H9 (cell line): ENCODE measurements around the gene ITGB8. TPM values are rescaled to one million over a fixed set of nuclear protein-coding genes. Genes with fewer than 3 reads are reported as not detected.

ENCODE experiments used
- DNase-seq: peaks from one replicate; pipeline ENCODE4 v3.0.0-alpha.2; 2017
- H2AFZ ChIP-seq: one replicate; pipeline ENCODE4 v1.6.1; 2013; ENCODE audit warnings: mild to moderate bottlenecking, low read length, control low read depth, moderate library complexity
- H2AK5ac ChIP-seq: 2 replicates; pipeline ENCODE4 v1.6.1; 2013; ENCODE audit warnings: low read length, control low read depth, mixed read lengths; ENCODE audit not compliant: insufficient read length
- H2BK120ac ChIP-seq: one replicate; pipeline ENCODE4 v1.6.1; 2013; ENCODE audit warnings: low read depth, mild to moderate bottlenecking, low read length, control low read depth, inconsistent platforms; ENCODE audit not compliant: poor library complexity, severe bottlenecking
- H2BK12ac ChIP-seq: 2 replicates; pipeline ENCODE4 v1.6.1; 2013; ENCODE audit warnings: low read length, control low read depth, mixed read lengths, low read depth; ENCODE audit not compliant: insufficient read length
- H2BK15ac ChIP-seq: 2 replicates; pipeline ENCODE4 v1.6.1; 2013; ENCODE audit warnings: low read depth, low read length, control low read depth
- H2BK20ac ChIP-seq: one replicate; pipeline ENCODE4 v1.6.1; 2013; ENCODE audit warnings: low read depth, mild to moderate bottlenecking, low read length, control low read depth, inconsistent platforms; ENCODE audit not compliant: poor library complexity, severe bottlenecking
- H2BK5ac ChIP-seq: 2 replicates; pipeline ENCODE4 v1.6.1; 2013; ENCODE audit warnings: low read length, control low read depth, mixed read lengths; ENCODE audit not compliant: insufficient read length
- H3K14ac ChIP-seq: 2 replicates; pipeline ENCODE4 v1.6.1; 2013; ENCODE audit warnings: low read length, control low read depth; ENCODE audit not compliant: insufficient read depth
- H3K18ac ChIP-seq: 2 replicates; pipeline ENCODE4 v1.6.1; 2013; ENCODE audit warnings: low read depth, mild to moderate bottlenecking, mixed read lengths, low read length, control low read depth; ENCODE audit not compliant: insufficient read length
- H3K23ac ChIP-seq: 2 replicates; pipeline ENCODE4 v1.6.1; 2013; ENCODE audit warnings: low read length, control low read depth, mixed read lengths, low read depth; ENCODE audit not compliant: insufficient read length
- H3K23me2 ChIP-seq: 2 replicates; pipeline ENCODE4 v1.6.1; 2013; ENCODE audit warnings: low read depth, mild to moderate bottlenecking, mixed read lengths, low read length, control low read depth; ENCODE audit not compliant: insufficient read length, poor library complexity, severe bottlenecking
- H3K27ac ChIP-seq: 2 replicates; pipeline ENCODE4 v1.5.1; 2013; ENCODE audit warnings: low read length, control low read depth, mixed read lengths, low read depth; ENCODE audit not compliant: insufficient read length
- H3K27me3 ChIP-seq: 2 replicates; pipeline ENCODE4 v1.6.1; 2013; ENCODE audit warnings: low read length, control low read depth, inconsistent platforms; ENCODE audit not compliant: insufficient read depth
- H3K4ac ChIP-seq: 2 replicates; pipeline ENCODE4 v1.6.1; 2013; ENCODE audit warnings: low read depth, mild to moderate bottlenecking, control low read depth, inconsistent platforms, low read length, moderate library complexity
- H3K4me1 ChIP-seq: 2 replicates; pipeline ENCODE4 v1.6.1; 2013; ENCODE audit warnings: low read length, control low read depth, inconsistent platforms; ENCODE audit not compliant: insufficient read depth
- H3K4me2 ChIP-seq: 2 replicates; pipeline ENCODE4 v1.6.1; 2013; ENCODE audit warnings: low read length, control low read depth, mixed read lengths; ENCODE audit not compliant: insufficient read length, insufficient read depth
- H3K56ac ChIP-seq: 2 replicates; pipeline ENCODE4 v1.6.1; 2013; ENCODE audit warnings: low read depth, mild to moderate bottlenecking, mixed read lengths, low read length, control low read depth; ENCODE audit not compliant: insufficient read length
- H3K79me1 ChIP-seq: 2 replicates; pipeline ENCODE4 v1.6.1; 2013; ENCODE audit warnings: low read depth, mild to moderate bottlenecking, moderate library complexity, low read length, control low read depth, inconsistent platforms; ENCODE audit not compliant: insufficient read depth, poor library complexity, severe bottlenecking
- H3K79me2 ChIP-seq: 2 replicates; pipeline ENCODE4 v1.6.1; 2013; ENCODE audit warnings: low read length, control low read depth, inconsistent platforms; ENCODE audit not compliant: insufficient read depth
- H3K9ac ChIP-seq: 2 replicates; pipeline ENCODE4 v1.6.1; 2013; ENCODE audit warnings: low read length, control low read depth, mixed read lengths; ENCODE audit not compliant: insufficient read length; ENCODE audit errors: extremely low read depth
- H3K9me3 ChIP-seq: one replicate; pipeline ENCODE4 v1.6.1; 2013; ENCODE audit warnings: low read depth, low read length, inconsistent platforms; ENCODE audit not compliant: control insufficient read depth
- H3T11ph ChIP-seq: one replicate; pipeline ENCODE4 v1.6.1; 2013; ENCODE audit warnings: mild to moderate bottlenecking, low read length, control low read depth, inconsistent platforms
- H4K20me1 ChIP-seq: one replicate; pipeline ENCODE4 v1.6.1; 2013; ENCODE audit not compliant: control insufficient read depth, insufficient read length, insufficient read depth
- H4K5ac ChIP-seq: 2 replicates; pipeline ENCODE4 v1.6.1; 2013; ENCODE audit warnings: low read depth, mild to moderate bottlenecking, mixed read lengths, low read length, control low read depth; ENCODE audit not compliant: insufficient read length
- H4K8ac ChIP-seq: replicated peaks from 2 replicates; pipeline ENCODE4 v1.6.1; 2013; ENCODE audit warnings: low read length, control low read depth, mixed read lengths, low read depth; ENCODE audit not compliant: insufficient read length
- H4K91ac ChIP-seq: 2 replicates; pipeline ENCODE4 v1.6.1; 2013; ENCODE audit warnings: low read depth, mild to moderate bottlenecking, moderate library complexity, mixed read lengths, low read length, control low read depth; ENCODE audit not compliant: insufficient read length
- H3K27ac Mint-ChIP-seq, 3 experiments: 2 replicates in 2 of 3; 3 replicates in 1 of 3; pipeline ENCODE4 v1.8.0; 2020 to 2021; ENCODE audit warnings: mixed read lengths in 3 of 3, mild to moderate bottlenecking in 1 of 3, moderate library complexity in 1 of 3
- H3K27me3 Mint-ChIP-seq: 2 replicates; pipeline ENCODE4 v1.8.0; 2021; ENCODE audit warnings: low read depth, mild to moderate bottlenecking, moderate library complexity, mixed read lengths
- H3K36me3 Mint-ChIP-seq, 3 experiments: 2 replicates in 2 of 3; 3 replicates in 1 of 3; pipeline ENCODE4 v1.8.0; 2020 to 2021; ENCODE audit warnings: low read depth in 3 of 3, mixed read lengths in 3 of 3; ENCODE audit not compliant: insufficient read depth in 1 of 3
- H3K4me1 Mint-ChIP-seq, 2 experiments: 2 replicates each; pipeline ENCODE4 v1.8.0; 2020; ENCODE audit warnings: mixed read lengths in 2 of 2
- H3K4me3 Mint-ChIP-seq, 2 experiments: 2 replicates in 1 of 2; 3 replicates in 1 of 2; pipeline ENCODE4 v1.8.0; 2020 to 2021; ENCODE audit warnings: mild to moderate bottlenecking in 2 of 2, mixed read lengths in 2 of 2, moderate library complexity in 1 of 2
- H3K9me3 Mint-ChIP-seq, 2 experiments: 2 replicates in 1 of 2; 3 replicates in 1 of 2; pipeline ENCODE4 v1.8.0; 2020; ENCODE audit warnings: mild to moderate bottlenecking in 2 of 2, mixed read lengths in 2 of 2, moderate library complexity in 1 of 2
- WGBS: extraction: QIAGEN DNeasy Blood & Tissue Kit; methylation state at CpG from one replicate; pipeline ENCODE4 v1.1.7; 2013; ENCODE audit warnings: missing lambda C conversion rate, low lambda C conversion rate, mixed read lengths; ENCODE audit not compliant: insufficient read length; ENCODE audit errors: extremely low coverage; 5-methylcytosine and 5-hydroxymethylcytosine counted together
- total RNA-seq: library from RNA; stranded (reverse); gene quantifications from 2 replicates; pipeline ENCODE4 v1.2.1, GENCODE V29; 2021
- TF ChIP-seq, protein P1 (sequence below): fragments of 200-600 bp; sonication (generic); conservative IDR thresholded peaks from 3 replicates; pipeline ENCODE4 v1.8.0; 2021; ENCODE audit warnings: antibody characterized with exemption, mild to moderate bottlenecking

The ITGB8 gene
- total RNA-seq, 1 experiment from 2014 or later = 7.6 TPM

DNA sequence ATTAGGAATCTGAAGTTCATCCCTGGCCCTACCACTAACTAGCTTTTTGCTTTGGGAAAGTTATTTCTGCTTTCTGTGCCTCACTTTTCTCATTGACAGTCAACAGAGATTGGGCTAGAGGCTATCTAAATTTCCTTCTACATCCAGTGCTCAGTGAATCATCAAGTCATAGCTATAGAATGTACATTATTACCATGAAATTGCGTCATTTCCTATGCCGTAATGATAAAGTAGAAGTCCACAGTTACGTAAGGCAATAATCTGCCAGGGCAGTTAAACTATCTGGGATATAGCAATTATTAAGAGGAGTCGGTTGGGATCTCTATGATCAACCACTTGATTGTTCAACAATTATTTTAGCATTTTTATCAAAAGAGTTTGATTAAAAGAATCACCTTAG, 64.4 kb downstream of the ITGB8 start:
- WGBS = no CpG with 5 or more reads among the region's 4 CpGs
- Histone ChIP-seq H4K8ac (no peak overlapping the region), H3K9me3 (no peaks in the 10 kb centered on the region), H2AK5ac (no peak overlapping the region), H4K91ac (no peak overlapping the region), H3K56ac (no peak overlapping the region), H3K79me1 (no peaks in the 10 kb centered on the region), H3K79me2 (no peaks in the 10 kb centered on the region), H2AFZ (no peak overlapping the region), H3K23me2 (no peaks in the 10 kb centered on the region), H2BK12ac (no peak overlapping the region), H3K4ac (no peak overlapping the region), H2BK15ac (no peak overlapping the region), H3T11ph (no peak overlapping the region), H3K23ac (no peak overlapping the region), H4K20me1 (no peaks in the 10 kb centered on the region), H2BK5ac (no peak overlapping the region), H2BK20ac (no peak overlapping the region), H3K27ac (no peak overlapping the region), H2BK120ac (no peak overlapping the region), H4K5ac (no peak overlapping the region), H3K9ac (no peak overlapping the region), H3K14ac (no peak overlapping the region), H3K4me1 (no peaks in the 10 kb centered on the region), H3K4me2 (no peak overlapping the region), H3K27me3 (no peaks in the 10 kb centered on the region), H3K18ac (no peak overlapping the region)
- H3K9me3 Mint-ChIP-seq = no peaks in the 10 kb centered on the region
- H3K27ac Mint-ChIP-seq = no peak overlapping the region
- TF ChIP-seq, protein P1, sequence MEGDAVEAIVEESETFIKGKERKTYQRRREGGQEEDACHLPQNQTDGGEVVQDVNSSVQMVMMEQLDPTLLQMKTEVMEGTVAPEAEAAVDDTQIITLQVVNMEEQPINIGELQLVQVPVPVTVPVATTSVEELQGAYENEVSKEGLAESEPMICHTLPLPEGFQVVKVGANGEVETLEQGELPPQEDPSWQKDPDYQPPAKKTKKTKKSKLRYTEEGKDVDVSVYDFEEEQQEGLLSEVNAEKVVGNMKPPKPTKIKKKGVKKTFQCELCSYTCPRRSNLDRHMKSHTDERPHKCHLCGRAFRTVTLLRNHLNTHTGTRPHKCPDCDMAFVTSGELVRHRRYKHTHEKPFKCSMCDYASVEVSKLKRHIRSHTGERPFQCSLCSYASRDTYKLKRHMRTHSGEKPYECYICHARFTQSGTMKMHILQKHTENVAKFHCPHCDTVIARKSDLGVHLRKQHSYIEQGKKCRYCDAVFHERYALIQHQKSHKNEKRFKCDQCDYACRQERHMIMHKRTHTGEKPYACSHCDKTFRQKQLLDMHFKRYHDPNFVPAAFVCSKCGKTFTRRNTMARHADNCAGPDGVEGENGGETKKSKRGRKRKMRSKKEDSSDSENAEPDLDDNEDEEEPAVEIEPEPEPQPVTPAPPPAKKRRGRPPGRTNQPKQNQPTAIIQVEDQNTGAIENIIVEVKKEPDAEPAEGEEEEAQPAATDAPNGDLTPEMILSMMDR = no peak
- no peaks in the 10 kb centered on the region for H3K27me3 Mint-ChIP-seq
- H3K4me1 Mint-ChIP-seq = no peaks in the 10 kb centered on the region
- H3K36me3 Mint-ChIP-seq = peaks cover 0 to 5% (median 0%) of the 10 kb centered on the region in 3 experiments; a peak in 1 of 7 replicates
- DNase-seq = no peak
- H3K4me3 Mint-ChIP-seq = no peak overlapping the region
